Natural killer cell treated with Interleukin-12 subunit alpha and Interleukin-12 subunit beta and Interleukin-15 and Interleukin-18, amount 100 ng/mL, for 72 hours (primary cell): ENCODE measurements around the gene SETD7. TPM values are rescaled to one million over a fixed set of nuclear protein-coding genes. Genes with fewer than 3 reads are reported as not detected.
A peak's percentile ranks its signal among the peaks of the same experiment; 100 is the strongest.

Experiments
- ATAC-seq, 2 donors: fragments of 150-1000 bp; cut with Tn5 transposase in 1 of 2; sonication (Bioruptor Pico), chemical (Tn5 transposase) in 1 of 2; 2 replicates each; pipeline ENCODE4 v1.10.0; 2021
- DNase-seq: peaks from one replicate; pipeline ENCODE4 v3.0.0; 2022; ENCODE audit warnings: low spot score
- H3K27ac Mint-ChIP-seq, 2 donors: 1 replicate in 1 of 2; 2 replicates in 1 of 2; pipeline ENCODE4 v1.8.0; 2022; ENCODE audit warnings: mixed read lengths in 2 of 2, mild to moderate bottlenecking in 1 of 2, moderate library complexity in 1 of 2
- H3K27me3 Mint-ChIP-seq, 2 donors: 1 replicate in 1 of 2; 2 replicates in 1 of 2; pipeline ENCODE4 v1.8.0; 2022; ENCODE audit warnings: mixed read lengths in 2 of 2
- H3K36me3 Mint-ChIP-seq: one replicate; pipeline ENCODE4 v1.8.0; 2022; ENCODE audit warnings: mixed read lengths
- H3K4me1 Mint-ChIP-seq, 2 donors: 1 replicate in 1 of 2; 2 replicates in 1 of 2; pipeline ENCODE4 v1.8.0; 2022; ENCODE audit warnings: low read depth in 2 of 2, mixed read lengths in 2 of 2, mild to moderate bottlenecking in 1 of 2
- H3K4me3 Mint-ChIP-seq: one replicate; pipeline ENCODE4 v1.8.0; 2022; ENCODE audit warnings: mixed read lengths
- H3K9me3 Mint-ChIP-seq: 2 replicates; pipeline ENCODE4 v1.8.0; 2022; ENCODE audit warnings: mixed read lengths
- total RNA-seq, 2 donors: library from RNA; stranded (reverse); gene quantifications; one replicate each; pipeline ENCODE4 v1.2.3, GENCODE V29; 2022

SETD7 gene
- total RNA-seq, 2 donors from 2014 or later = 5.7 to 10.1 TPM

GRCh38 chr4:139526928-139527327 is 29.1 kb downstream of the SETD7 start:
- ATAC-seq = no peak

DNA sequence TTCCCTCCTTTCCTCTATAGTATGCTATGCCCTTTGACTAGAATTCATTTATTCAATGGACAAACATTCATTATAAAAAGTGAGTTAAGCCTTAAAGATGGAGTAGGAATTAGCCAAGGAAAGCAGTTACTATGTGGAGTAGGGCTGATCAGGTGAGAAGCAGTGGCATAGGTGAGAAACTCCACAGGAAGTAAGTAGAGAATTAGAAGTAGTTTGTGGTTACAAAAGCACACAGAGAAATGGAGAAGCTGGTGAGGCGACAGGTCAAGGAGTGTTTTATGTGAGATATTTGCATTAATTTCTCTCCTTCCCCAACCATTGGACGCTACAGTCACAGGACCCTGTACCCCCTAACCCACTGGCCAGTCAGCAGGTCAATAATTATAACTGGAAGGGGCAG is 30.6 kb downstream of the SETD7 start:
- Mint-ChIP-seq H3K9me3 (no peaks in the 10 kb centered on the region), H3K36me3 (no peaks in the 10 kb centered on the region), H3K4me1 (peaks cover 34 to 38% of the 10 kb centered on the region in 2 donors), H3K4me3 (peak overlapping the region; percentile 31), H3K27ac (no peak overlapping the region), H3K27me3 (no peaks in the 10 kb centered on the region)
- no peak for ATAC-seq
- DNase-seq = no peak

More at GRCh38 chr4:139526928-139527327, 29.1 kb downstream of the SETD7 start:
- Mint-ChIP-seq H3K27ac (no peak overlapping the region), H3K36me3 (no peaks in the 10 kb centered on the region), H3K9me3 (no peaks in the 10 kb centered on the region), H3K4me3 (no peak overlapping the region), H3K27me3 (no peaks in the 10 kb centered on the region), H3K4me1 (peaks cover 38% of the 10 kb centered on the region in 2 donors)
- DNase-seq = no peak

- H3K27me3 Mint-ChIP-seq = no peaks in the 10 kb centered on the region
- ATAC-seq (no peak), DNase-seq (no peak)
- H3K9me3 Mint-ChIP-seq = no peaks in the 10 kb centered on the region
- H3K27ac Mint-ChIP-seq = no peak overlapping the region
- H3K4me1 Mint-ChIP-seq = peaks cover 29 to 34% of the 10 kb centered on the region in 2 donors
- H3K36me3 Mint-ChIP-seq = no peaks in the 10 kb centered on the region
- H3K4me3 Mint-ChIP-seq = no peak overlapping the region
Observed at GRCh38 chr4:139524062-139524631, 31.9 kb downstream of the SETD7 start.

DNA sequence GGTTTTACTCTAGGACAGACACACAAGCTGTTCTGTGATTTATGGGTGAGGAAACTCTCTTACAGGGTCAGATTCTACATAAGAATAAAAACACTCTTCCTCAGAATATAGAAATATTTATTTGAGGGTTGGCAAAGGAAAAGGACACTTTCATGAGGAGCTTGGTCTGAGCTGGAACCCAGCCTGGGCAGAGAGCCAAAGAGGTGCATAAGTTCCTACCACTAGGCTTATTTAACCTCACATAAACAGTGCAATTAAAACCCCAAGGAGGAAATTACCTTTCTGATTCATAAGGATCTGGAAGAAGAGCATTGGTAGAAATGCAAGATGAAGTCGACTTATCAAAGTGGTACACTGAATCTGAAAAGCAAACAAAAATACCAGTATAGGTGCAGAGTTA is 32.9 kb downstream of the SETD7 start:
- Mint-ChIP-seq H3K27me3 (no peaks in the 10 kb centered on the region), H3K9me3 (no peaks in the 10 kb centered on the region), H3K36me3 (no peaks in the 10 kb centered on the region), H3K4me1 (peaks cover 18 to 23% of the 10 kb centered on the region in 2 donors), H3K27ac (no peak overlapping the region), H3K4me3 (no peak overlapping the region)
- ATAC-seq (no peak), DNase-seq (no peak)

DNA sequence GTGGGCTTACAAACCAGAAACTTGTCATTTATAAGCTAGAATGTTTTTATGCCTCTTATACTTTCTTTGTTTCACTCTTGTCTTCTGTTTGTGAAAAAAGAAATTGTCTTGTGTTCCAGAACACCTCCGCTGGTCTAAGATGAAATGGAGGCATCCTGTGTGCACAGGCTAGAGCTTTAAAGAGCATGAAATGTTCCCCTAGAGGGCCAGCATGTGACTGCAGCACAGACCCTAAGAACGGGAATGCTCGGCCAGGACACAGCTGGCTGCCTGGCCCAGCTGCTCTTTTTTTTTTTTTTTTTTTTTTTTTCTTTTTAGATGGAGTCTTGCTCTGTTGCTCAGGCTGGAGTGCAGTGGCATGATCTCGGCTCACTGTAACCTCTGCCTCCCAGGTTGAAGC is 33.6 kb downstream of the SETD7 start:
- no peak for DNase-seq
- Mint-ChIP-seq H3K36me3 (no peaks in the 10 kb centered on the region), H3K27ac (no peak overlapping the region), H3K9me3 (no peaks in the 10 kb centered on the region), H3K4me1 (peaks cover 16 to 23% of the 10 kb centered on the region in 2 donors), H3K27me3 (no peaks in the 10 kb centered on the region), H3K4me3 (no peak overlapping the region)
- no peak for ATAC-seq

- Mint-ChIP-seq H3K27ac (no peak overlapping the region), H3K27me3 (no peaks in the 10 kb centered on the region), H3K4me1 (peaks cover 15 to 23% of the 10 kb centered on the region in 2 donors), H3K36me3 (no peaks in the 10 kb centered on the region), H3K9me3 (no peaks in the 10 kb centered on the region), H3K4me3 (no peak overlapping the region)
- DNase-seq = no peak
- no peak for ATAC-seq
Observed at GRCh38 chr4:139521754-139522401, 34.1 kb downstream of the SETD7 start.

- no peaks in the 10 kb centered on the region for H3K4me1 Mint-ChIP-seq
- no peaks in the 10 kb centered on the region for H3K9me3 Mint-ChIP-seq
- DNase-seq (no peak), ATAC-seq (no peak)
- no peaks in the 10 kb centered on the region for H3K36me3 Mint-ChIP-seq
- no peak overlapping the region for H3K27ac Mint-ChIP-seq
- H3K27me3 Mint-ChIP-seq = no peaks in the 10 kb centered on the region
- H3K4me3 Mint-ChIP-seq = no peak overlapping the region
Observed at GRCh38 chr4:139515531-139515958, 40.5 kb downstream of the SETD7 start.

GRCh38 chr4:139514382-139515059 is 41.5 kb downstream of the SETD7 start:
- ATAC-seq (no peak), DNase-seq (no peak)
- no peak overlapping the region for H3K4me3 Mint-ChIP-seq
- no peaks in the 10 kb centered on the region for H3K36me3 Mint-ChIP-seq
- no peaks in the 10 kb centered on the region for H3K9me3 Mint-ChIP-seq
- H3K27me3 Mint-ChIP-seq = no peaks in the 10 kb centered on the region
- no peaks in the 10 kb centered on the region for H3K4me1 Mint-ChIP-seq
- no peak overlapping the region for H3K27ac Mint-ChIP-seq

- Mint-ChIP-seq H3K27me3 (peaks cover 0 to 2% of the 10 kb centered on the region in 2 donors), H3K27ac (no peak overlapping the region), H3K9me3 (no peaks in the 10 kb centered on the region), H3K36me3 (no peaks in the 10 kb centered on the region), H3K4me1 (no peaks in the 10 kb centered on the region), H3K4me3 (no peak overlapping the region)
- DNase-seq (no peak), ATAC-seq (no peak)
Observed at GRCh38 chr4:139511320-139511719, 44.7 kb downstream of the SETD7 start.

DNA sequence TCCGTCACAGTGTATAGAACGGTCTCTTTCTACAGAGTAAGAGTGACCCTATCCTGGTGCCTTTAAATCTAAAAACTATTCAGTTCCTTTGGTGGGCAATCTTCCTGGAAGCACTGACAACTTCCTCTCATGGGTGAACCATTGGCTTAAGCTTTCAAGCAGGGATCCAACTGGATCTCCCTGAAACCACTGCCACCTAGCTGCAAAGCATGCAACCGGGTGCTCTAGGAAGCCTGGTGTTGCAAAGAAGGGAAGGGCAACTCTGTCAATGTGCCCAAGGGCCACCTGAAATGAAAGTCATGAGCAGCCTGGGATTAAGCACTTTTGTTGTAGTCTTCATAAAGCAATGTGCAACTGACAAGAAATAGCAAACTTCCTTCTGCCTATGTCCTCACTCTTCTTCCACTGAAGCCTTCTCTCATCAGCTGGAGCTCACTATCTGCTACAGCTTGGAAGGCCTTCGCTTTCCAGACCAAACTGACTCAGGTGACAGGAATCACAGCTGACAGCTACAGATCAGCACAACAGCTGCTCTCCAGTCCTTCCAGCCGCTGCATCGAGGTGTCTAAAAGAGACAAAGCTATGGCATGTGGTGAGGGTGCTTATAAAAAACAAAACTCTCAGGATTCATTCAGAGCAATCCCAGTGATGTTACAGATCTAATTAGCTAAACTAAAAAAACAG is 46.1 kb downstream of the SETD7 start:
- H3K4me1 Mint-ChIP-seq = no peaks in the 10 kb centered on the region
- DNase-seq (no peak), ATAC-seq (peak in 1 of 2 donors; percentile 17)
- H3K27me3 Mint-ChIP-seq = peaks cover 0 to 2% of the 10 kb centered on the region in 2 donors
- no peak overlapping the region for H3K27ac Mint-ChIP-seq
- H3K36me3 Mint-ChIP-seq = no peaks in the 10 kb centered on the region
- no peak overlapping the region for H3K4me3 Mint-ChIP-seq
- no peaks in the 10 kb centered on the region for H3K9me3 Mint-ChIP-seq

DNA sequence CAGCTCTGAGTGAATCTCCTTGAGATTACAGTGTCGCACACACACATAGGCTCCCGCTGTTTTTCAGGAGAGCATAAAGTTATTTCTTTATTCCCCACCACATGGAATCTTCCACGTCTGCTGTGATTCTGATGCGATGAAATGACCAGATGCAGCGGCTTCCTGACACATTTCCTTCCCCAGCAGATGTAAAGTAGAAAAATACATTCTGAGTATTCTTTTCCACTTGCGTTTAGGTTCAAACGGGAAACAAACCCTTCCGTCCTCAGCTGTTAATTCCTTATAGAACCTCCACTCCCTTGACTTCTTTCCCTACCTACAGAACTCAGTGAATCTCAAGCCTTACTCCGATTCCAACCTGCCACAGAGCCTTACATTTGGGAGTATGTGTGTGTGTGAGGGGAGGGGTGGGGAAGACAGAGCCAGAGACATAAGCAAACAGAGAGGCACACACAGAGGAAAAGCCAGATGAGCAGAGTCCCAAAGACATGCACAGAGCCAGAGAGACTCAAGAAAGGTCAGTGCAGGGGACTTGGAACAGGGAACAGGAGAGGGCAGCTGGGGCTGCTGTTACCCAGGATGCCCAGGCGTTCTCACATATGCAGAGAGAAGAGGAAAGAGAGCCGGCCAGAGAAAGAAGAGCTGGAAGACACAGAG is 47.3 kb downstream of the SETD7 start:
- Mint-ChIP-seq H3K4me1 (no peaks in the 10 kb centered on the region), H3K4me3 (no peak overlapping the region), H3K27ac (no peak overlapping the region), H3K9me3 (no peaks in the 10 kb centered on the region), H3K36me3 (no peaks in the 10 kb centered on the region), H3K27me3 (peaks cover 0 to 2% of the 10 kb centered on the region in 2 donors)
- ATAC-seq (no peak), DNase-seq (no peak)

- Mint-ChIP-seq H3K27me3 (peaks cover 7 to 9% of the 10 kb centered on the region in 2 donors), H3K36me3 (no peaks in the 10 kb centered on the region), H3K4me3 (no peak overlapping the region), H3K27ac (no peak overlapping the region), H3K4me1 (no peaks in the 10 kb centered on the region), H3K9me3 (no peaks in the 10 kb centered on the region)
- no peak for ATAC-seq
- no peak for DNase-seq
Observed at GRCh38 chr4:139506774-139507173, 49.2 kb downstream of the SETD7 start.

DNA sequence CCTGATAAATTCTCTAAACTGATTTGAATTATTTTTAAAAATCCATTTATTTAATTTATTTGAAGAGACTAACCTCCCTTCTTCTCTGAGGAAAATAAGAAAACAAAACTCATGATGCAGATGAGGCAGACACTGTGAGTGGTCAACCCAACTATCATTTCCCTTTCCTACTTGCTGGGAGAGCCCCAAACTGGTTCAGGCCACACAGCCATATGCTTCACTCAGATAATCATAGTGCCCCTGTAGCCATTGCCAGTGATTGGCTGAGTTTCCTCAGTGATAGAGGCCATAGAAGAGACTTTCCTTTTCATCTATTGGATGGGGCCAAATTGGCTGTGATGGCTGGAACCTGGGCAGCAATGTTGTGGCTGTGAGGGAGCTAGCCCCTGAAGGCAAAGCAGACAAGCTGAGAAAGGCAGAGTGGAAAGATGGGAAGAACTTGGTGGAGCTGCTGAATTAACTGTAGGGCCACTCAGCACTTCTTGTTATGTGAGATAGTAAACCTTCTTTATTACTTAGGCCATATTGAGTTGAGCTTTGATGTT is 52.3 kb downstream of the SETD7 start:
- ATAC-seq = no peak
- Mint-ChIP-seq H3K4me1 (no peaks in the 10 kb centered on the region), H3K4me3 (no peak overlapping the region), H3K36me3 (no peaks in the 10 kb centered on the region), H3K27ac (no peak overlapping the region), H3K27me3 (peaks cover 8 to 11% of the 10 kb centered on the region in 2 donors), H3K9me3 (no peaks in the 10 kb centered on the region)
- no peak for DNase-seq
